D721Med (cell line): Measurements from ENCODE around the gene THRA.
A peak's percentile ranks its signal among the peaks of the same experiment; 100 is the strongest.

Experiments used
- DNase-seq: peaks from one replicate; pipeline ENCODE4 v3.0.0; 2011; ENCODE audit warnings: low spot score; ENCODE audit not compliant: insufficient read length
- FAIRE-seq: peaks from 2 replicates; lab custom pipeline; 2011; peaks lifted over from hg19 to GRCh38; lab: Jason Lieb, UNC
- TF ChIP-seq, protein P1 (sequence below): IDR thresholded peaks from 2 replicates; pipeline ENCODE4 v1.5.1; 2012; ENCODE audit warnings: mild to moderate bottlenecking, control low read depth; ENCODE audit not compliant: insufficient read depth; ENCODE audit errors: missing control alignments

The THRA gene

GRCh38 chr17:40023590-40024292, 39.0 kb upstream of the THRA start:
- DNase-seq = no peak
- no peak for FAIRE-seq
- TF ChIP-seq, protein P1, sequence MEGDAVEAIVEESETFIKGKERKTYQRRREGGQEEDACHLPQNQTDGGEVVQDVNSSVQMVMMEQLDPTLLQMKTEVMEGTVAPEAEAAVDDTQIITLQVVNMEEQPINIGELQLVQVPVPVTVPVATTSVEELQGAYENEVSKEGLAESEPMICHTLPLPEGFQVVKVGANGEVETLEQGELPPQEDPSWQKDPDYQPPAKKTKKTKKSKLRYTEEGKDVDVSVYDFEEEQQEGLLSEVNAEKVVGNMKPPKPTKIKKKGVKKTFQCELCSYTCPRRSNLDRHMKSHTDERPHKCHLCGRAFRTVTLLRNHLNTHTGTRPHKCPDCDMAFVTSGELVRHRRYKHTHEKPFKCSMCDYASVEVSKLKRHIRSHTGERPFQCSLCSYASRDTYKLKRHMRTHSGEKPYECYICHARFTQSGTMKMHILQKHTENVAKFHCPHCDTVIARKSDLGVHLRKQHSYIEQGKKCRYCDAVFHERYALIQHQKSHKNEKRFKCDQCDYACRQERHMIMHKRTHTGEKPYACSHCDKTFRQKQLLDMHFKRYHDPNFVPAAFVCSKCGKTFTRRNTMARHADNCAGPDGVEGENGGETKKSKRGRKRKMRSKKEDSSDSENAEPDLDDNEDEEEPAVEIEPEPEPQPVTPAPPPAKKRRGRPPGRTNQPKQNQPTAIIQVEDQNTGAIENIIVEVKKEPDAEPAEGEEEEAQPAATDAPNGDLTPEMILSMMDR = no peak

GRCh38 chr17:40024901-40025300, 37.9 kb upstream of the THRA start:
- no peak for DNase-seq
- TF ChIP-seq, protein P1 = no peak
- FAIRE-seq = no peak

DNA sequence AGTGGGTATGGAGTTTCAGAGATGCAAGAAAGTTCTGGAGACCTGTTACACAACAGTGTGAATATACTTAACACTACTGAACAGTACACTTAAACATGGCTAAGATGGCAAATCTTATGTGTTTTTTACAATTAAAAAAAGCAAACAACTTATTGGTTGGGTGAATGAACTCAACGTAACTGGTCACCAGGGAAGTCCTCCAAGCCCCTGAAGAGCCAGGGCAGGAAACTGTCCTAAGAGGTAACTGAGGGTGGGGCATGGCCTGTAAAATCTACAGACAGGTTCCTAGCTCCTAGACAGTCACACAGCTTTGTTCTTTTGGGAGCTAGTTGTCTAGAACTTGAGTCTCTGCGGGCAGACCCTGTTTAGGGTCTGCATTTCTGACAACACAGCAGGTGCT, 37.2 kb upstream of the THRA start:
- no peak for FAIRE-seq
- DNase-seq = no peak
- TF ChIP-seq, protein P1 = no peak

DNA sequence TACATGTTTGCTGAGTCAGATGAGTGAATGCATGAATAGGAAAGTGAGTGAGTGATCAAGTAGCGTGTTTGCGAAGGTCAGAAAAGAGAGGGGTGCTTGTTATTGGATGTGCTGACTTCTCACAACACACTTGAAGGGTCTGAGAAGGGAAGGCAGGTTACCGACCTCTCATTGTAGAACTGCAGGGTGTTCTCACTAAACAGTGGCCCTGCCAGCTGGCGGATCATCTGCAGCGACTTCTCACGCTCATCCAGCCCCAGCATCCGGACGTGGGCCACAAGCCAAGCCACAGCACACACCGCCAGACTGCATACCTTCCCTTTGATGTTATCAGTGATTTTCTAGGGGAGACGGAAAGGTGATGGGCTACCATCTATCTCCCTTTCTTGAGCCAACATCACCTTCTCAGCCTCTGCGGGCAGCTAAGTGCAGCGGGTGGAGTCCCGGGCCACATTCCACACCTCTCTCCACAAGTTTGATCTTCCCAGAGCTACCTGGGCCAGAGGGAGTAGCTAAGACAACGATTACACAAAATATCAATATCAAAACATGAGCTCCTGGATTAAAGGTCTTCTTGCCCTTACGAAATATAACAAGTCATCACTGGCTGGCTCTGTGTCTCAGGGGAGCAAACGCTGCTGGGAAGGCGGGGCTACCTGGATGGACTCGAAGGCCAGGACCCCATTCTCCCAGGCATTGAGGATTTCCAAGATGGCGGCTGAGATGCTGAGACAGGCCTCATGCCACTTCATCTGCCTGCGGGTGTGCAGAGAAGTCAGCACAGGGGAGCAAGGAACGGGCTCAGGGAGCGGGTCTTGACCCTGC, 36.6 kb upstream of the THRA start:
- TF ChIP-seq, protein P1 = no peak
- DNase-seq = no peak
- no peak for FAIRE-seq

GRCh38 chr17:40026816-40027613, 35.8 kb upstream of the THRA start:
- TF ChIP-seq, protein P1 = peak; percentile 94
- DNase-seq (peak; percentile 94), FAIRE-seq (no peak)

- no peak for DNase-seq
- no peak for FAIRE-seq
- TF ChIP-seq, protein P1 = no peak
Measured at GRCh38 chr17:40027614-40028012, 35.2 kb upstream of the THRA start.
